ENCODE data around the gene COX6A1. TPM values are rescaled to one million over a fixed set of nuclear protein-coding genes. Genes with fewer than 3 reads are reported as not detected.
A peak's percentile ranks its signal among the peaks of the same experiment; 100 is the strongest.

COX6A1 gene
- total RNA-seq, 2 donors from 2014 or later = 887 to 1,081 TPM

DNA sequence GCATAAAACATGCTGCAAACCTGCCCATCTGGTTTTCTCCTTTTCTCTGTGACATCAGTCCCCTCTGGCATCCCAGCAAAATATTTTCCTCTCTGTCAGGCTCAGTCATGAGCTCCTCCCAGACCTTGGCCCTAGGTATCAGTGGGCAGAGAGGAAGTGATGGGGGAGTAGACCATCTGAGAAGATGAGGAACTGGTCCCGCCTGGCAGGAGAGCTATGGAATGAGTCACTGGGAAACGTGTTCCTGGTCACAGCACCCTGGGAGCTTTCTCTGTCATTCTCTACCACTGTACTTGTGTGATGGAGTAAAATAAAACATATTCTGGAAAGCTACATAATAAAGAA lies 36.7 kb downstream of the COX6A1 start:
- Histone ChIP-seq H3K36me3 (no peaks in the 10 kb centered on the region), H3K9me3 (no peaks in the 10 kb centered on the region), H3K27me3 (no peaks in the 10 kb centered on the region), H3K27ac (no peak overlapping the region), H3K9ac (ENCODE audit: low read depth in 2 of 2, low read length in 2 of 2) (no peak overlapping the region), H3K4me3 (no peak overlapping the region), H3K4me1 (peaks cover 3% of the 10 kb centered on the region)
- intact Hi-C loops (cut with DNase I) = no loop called here
- DNase-seq = peak; percentile 38
- no peak for TF ChIP-seq CTCF (IDR thresholded peaks at IDR 0.05)

GRCh38 chr12:120475643-120476042 lies 37.7 kb downstream of the COX6A1 start:
- no peak for TF ChIP-seq CTCF (IDR thresholded peaks at IDR 0.05)
- no peaks in the 10 kb centered on the region for H3K4me1 ChIP-seq
- H3K27ac ChIP-seq = no peak overlapping the region
- no peak overlapping the region for H3K4me3 ChIP-seq
- H3K9me3 ChIP-seq = no peaks in the 10 kb centered on the region
- DNase-seq = no peak
- no peaks in the 10 kb centered on the region for H3K27me3 ChIP-seq
- no peaks in the 10 kb centered on the region for H3K36me3 ChIP-seq
- no peak overlapping the region for H3K9ac ChIP-seq (ENCODE audit: low read depth in 2 of 2, low read length in 2 of 2)
- intact Hi-C loops (cut with DNase I) = no loop called here

GRCh38 chr12:120479458-120479857 lies 41.5 kb downstream of the COX6A1 start:
- H3K4me1 ChIP-seq = no peaks in the 10 kb centered on the region
- no peaks in the 10 kb centered on the region for H3K36me3 ChIP-seq
- no peaks in the 10 kb centered on the region for H3K9me3 ChIP-seq
- no peak overlapping the region for H3K4me3 ChIP-seq
- H3K27ac ChIP-seq = no peak overlapping the region
- no peaks in the 10 kb centered on the region for H3K27me3 ChIP-seq
- peak overlapping the region in 1 of 2 donors; percentile 3 for H3K9ac ChIP-seq (ENCODE audit: low read depth in 2 of 2, low read length in 2 of 2)
- intact Hi-C loops (cut with DNase I) = no loop called here
- DNase-seq = peak; percentile 42
- no peak for TF ChIP-seq CTCF (IDR thresholded peaks at IDR 0.05)

DNA sequence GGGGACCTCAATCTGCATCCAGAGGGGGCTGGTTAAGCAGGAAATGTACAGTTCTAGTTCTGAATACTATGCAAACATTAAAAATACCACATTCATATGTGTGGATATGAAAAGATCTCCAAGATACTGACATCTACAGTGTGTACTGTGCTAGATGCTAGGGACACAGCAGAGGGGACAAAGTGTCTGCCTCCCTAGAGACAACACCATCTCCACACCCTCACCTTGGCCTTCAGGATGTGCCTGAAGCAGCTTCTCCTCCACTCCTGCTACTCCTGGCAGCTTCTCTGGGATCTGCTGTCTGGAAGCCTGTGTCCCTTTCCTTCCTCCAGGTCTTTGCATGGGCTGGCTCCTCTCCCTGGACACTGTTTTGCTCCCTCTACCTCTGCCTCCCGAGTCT lies 42.3 kb downstream of the COX6A1 start:
- Histone ChIP-seq H3K36me3 (no peaks in the 10 kb centered on the region), H3K27ac (no peak overlapping the region)
- TF ChIP-seq CTCF (IDR thresholded peaks at IDR 0.05) = no peak

DNA sequence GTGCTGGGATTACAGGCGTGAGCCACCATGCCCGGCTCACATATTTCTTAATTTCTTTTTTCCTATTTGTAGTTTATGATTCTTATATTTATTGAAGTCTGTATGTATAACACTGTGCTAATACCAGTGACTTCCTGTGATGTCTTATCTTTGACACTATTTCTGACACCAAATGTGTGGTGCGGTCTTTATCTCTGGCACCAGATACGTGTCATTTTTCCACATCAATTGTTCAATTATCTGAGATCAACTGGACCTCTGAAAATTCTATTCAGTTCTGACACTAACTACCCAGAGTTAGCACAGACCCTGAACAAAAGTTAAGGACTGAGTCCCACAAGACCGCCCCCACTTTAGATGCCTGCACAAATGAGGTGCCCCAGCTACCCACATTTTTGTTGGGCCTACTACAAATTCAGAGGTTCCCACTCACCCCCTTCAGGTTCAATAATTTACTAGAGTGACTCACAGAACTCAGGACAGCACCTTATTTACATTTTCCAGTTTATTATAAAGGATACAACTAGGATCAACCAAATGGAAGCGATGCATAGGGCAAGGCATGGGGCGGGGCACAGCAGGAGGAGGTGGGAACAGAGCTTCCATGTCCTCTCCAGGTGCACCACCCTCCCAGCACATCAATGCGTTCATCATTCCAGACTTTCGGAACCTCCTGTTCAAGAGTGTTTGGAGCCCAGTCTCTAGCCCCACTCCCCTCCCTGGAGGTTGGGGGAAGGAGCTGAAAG lies 43.3 kb downstream of the COX6A1 start:
- no peak for DNase-seq
- intact Hi-C loops (cut with DNase I) = no loop called here
- Histone ChIP-seq H3K4me3 (no peak overlapping the region), H3K27ac (no peak overlapping the region), H3K9me3 (no peaks in the 10 kb centered on the region), H3K9ac (ENCODE audit: low read depth in 2 of 2, low read length in 2 of 2) (no peak overlapping the region), H3K36me3 (no peaks in the 10 kb centered on the region), H3K27me3 (no peaks in the 10 kb centered on the region), H3K4me1 (no peaks in the 10 kb centered on the region)
- no peak for TF ChIP-seq CTCF (IDR thresholded peaks at IDR 0.05)

More for the DNA sequence above, 42.3 kb downstream of the COX6A1 start:
- DNase-seq = no peak
- H3K9me3 ChIP-seq = no peaks in the 10 kb centered on the region
- intact Hi-C loops (cut with DNase I) = no loop called here
- no peaks in the 10 kb centered on the region for H3K4me1 ChIP-seq
- no peaks in the 10 kb centered on the region for H3K27me3 ChIP-seq
- H3K4me3 ChIP-seq = no peak overlapping the region
- H3K9ac ChIP-seq (ENCODE audit: low read depth in 2 of 2, low read length in 2 of 2) = no peak overlapping the region

Data from colonic mucosa (tissue), 4 donors.